Left forelimb (tissue), 1 donor: ENCODE results near the gene PARD6B.
"Not testable (repeated sequence)": the region's sequence is repeated elsewhere in the genome, so short reads cannot be mapped to it uniquely, and the experiment has no call there.

Experiments
- DNase-seq: peaks from one replicate; pipeline ENCODE4 v3.0.0-alpha.2; 2018; ENCODE audit warnings: low spot score

Gene PARD6B, protein sequence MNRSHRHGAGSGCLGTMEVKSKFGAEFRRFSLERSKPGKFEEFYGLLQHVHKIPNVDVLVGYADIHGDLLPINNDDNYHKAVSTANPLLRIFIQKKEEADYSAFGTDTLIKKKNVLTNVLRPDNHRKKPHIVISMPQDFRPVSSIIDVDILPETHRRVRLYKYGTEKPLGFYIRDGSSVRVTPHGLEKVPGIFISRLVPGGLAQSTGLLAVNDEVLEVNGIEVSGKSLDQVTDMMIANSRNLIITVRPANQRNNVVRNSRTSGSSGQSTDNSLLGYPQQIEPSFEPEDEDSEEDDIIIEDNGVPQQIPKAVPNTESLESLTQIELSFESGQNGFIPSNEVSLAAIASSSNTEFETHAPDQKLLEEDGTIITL

GRCh38 chr20:50731055-50731929, at the start of gene PARD6B:
TSS of gene PARD6B (plus strand) at chr20:50731580. CDS start at chr20:50731787, 207 bp downstream.
- peak; percentile 93 for DNase-seq

GRCh38 chr20:50682065-50682464, 49.3 kb upstream of the PARD6B start:
- no peak for DNase-seq

DNA sequence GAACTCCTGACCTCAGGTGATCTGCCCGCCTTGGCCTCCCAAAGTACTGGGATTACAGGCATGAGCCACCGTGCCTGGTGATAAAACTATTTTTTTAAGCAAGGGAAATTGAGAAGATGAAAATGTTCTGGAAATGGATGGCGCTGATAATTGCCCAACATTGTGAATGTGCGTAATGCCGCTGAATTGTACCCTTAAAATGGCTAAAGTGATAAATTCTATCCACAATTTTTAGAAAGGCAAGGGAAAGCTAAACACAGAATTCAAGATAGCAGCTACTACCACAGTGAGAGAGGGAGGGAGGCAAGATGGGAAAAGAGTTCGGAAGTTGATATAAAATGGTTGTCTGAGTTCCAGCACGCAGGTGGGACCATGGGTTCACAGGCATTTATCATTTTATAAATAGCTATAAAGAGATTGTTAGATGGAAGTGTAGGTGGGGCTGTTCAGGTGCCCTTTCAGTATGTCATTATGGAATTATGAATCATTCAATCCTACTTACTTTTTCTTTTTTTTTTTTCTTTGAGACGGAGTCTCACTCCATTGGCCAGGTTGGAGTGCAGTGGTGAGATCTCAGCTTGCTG, 48.3 kb upstream of the PARD6B start:
- no peak for DNase-seq

DNA sequence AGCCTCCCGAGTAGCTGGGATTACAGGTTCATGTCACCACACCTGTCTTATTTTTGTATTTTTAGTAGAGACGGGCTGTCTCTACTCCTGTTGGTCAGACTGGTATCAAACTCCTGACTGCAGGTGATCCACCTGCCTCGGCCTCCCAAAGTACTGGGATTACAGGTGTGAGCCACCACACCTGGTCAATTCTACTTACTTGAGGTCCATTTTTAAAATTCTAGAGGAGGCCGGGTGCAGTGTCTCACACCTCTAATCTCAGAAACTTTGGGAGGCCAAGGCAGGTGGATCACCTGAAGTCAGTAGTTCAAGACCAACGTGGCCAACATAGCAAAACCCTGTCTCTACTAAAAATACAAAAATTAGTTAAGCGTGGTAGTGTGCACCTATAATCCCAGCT, 47.8 kb upstream of the PARD6B start:
- no peak for DNase-seq

- DNase-seq = peak; percentile 74
Observed at GRCh38 chr20:50686821-50687220, 44.6 kb upstream of the PARD6B start.

DNA sequence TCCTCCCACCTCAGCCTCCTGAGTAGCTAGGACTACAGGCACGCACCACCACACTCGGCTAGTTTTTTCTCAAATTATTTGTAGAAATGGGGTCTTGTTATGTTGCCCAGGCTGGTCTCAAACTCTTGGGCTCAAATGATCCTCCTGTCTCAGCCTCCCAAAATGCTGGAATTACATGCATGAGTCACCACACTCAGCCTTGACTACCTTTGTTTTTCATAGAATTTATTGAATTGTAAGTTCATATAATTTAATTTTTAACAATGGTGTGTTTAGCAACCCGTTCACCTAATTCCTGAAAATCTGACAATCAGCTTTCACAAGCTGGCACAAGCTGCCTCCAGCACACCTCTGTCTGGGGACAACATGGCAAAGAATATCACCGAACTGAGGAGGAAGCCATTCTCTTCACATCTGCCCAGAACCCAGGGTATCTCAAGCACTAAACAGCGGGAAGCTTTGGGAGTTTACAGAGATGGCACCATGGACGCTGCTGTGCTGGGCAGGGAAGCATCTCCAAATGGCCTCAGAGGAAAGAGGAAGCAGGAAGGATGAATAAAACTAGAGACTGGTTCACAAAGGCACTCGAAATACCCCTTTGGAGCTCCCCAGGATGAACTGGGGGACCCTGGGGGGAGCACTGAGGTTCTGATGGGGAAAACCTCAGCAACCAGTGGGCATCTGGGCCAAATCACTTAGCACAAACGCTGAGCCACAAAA, 43.0 kb upstream of the PARD6B start:
- no peak for DNase-seq

DNA sequence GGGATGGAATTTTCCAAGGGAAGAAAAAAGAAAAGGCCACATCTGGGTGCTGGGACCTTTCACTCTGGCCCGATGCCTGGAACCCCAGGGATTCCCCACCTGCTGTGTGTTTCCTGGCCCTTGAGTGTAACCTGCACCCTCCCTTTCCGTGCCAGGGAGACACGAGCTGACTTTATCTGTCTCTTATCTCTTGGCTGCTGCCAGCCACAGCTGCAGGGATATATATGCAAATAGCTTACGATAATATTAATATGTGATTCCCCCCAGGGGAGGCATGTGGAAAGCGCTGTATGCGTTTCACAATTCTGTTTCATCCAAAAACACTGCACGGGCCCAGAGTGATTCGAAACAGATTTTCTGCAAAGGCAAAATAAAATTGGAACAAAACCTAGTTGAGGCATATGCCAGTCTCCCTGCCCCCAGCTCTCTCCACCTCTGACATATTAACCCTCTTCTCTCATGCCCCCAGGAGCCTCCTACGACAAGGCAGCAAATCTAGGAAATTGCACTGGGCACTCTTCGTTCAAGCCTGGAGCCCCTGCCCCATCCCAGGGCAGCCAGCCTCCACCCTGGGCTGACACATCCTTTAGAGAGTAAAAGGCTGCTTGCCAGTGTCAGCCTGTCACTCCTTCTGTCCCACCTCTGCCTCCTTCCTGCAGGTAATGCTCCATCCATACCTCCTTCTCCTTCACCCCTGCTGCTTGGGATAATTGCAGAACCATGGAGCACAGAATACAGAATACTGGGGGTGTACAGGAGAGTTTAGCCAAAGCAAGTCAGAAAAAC, 41.3 kb upstream of the PARD6B start:
- no peak for DNase-seq

DNA sequence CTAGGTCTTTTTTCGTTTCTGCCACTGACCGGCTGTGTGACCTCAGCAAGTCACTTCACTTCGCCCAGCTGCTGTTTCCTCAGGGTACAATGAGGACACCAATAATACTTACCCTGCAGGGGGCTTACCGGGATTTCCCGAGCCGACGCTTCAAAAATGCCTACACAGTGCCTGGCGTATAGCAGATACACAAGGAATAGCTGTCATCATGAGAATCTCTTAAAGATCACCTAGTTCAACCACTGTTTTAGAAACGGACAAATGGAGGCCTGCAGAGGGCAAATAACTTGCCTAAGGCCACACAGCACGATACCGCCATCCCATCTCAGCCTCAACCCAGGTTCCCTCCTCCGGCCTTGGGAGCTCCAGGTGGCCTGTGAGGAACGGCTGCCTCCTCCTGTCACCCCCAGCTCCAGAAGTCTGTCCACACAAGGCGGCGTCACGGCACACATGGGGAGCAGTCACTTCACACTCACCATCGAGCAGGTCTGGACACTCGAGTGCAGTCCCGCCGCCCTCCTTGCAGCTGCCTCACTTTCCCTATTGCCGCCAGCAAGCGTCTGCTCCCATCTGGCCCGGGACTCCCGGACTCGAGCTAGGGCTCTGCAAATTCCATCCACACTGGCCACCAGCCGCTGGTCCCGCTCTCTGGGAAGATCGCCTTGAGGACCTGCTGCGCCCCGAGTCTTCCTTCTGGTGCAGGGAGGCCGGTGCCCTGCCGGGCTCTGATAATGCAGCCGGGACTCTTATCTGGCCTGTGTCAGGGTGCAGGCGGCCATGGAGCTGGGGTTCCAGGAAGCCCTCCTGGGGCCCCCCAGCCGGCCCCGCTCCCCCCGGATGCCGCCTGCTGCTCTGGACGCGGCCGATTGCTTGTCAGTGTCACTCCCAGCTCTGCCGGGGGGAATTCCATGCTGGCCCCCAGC, 40.5 kb upstream of the PARD6B start, which contains the start of gene RIPOR3:
TSS of gene RIPOR3 (minus strand) at position 893 of the 923 bp plus-strand sequence. CDS start at position 479, 414 bp downstream.
- peak; percentile 71 for DNase-seq

- no peak for DNase-seq
Observed at GRCh38 chr20:50691573-50692551, 39.5 kb upstream of the PARD6B start.

DNA sequence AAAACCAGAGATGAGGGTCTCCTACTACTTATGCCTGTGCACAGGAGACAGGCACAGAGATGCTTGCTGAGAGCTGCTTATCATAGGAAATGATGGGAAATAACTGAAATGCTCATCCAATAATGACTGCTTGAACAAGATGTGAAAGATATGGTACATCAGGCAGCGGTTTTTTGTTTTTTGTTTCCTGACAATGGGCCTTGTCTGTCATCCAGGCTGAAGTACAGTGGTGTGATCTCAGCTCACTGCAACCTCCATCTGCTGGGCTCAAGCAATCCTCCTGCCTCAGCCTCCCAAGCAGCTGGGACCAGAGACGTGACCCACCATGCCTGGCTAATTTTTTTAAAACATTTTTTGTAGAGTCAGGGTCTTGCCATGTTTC, 38.8 kb upstream of the PARD6B start:
- no peak for DNase-seq

DNA sequence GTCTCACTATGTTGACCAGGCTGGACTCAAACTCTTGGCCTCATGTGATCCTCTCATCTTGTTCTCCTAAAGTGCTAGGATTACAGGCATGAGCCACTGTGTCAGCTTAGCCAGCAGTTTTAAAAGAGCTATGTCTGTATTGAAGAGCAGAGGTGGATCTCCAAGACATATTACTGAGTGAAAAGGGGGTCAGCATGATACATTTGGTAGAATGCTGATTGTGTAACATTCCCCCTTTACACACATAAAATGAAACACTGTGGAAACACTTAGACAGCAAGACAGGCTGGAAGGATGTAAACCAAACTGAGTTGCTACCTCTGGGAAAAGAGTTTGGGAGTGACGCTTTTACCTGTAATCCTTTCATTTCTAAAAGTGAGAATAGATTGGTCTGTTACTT, 38.4 kb upstream of the PARD6B start:
- no peak for DNase-seq

DNA sequence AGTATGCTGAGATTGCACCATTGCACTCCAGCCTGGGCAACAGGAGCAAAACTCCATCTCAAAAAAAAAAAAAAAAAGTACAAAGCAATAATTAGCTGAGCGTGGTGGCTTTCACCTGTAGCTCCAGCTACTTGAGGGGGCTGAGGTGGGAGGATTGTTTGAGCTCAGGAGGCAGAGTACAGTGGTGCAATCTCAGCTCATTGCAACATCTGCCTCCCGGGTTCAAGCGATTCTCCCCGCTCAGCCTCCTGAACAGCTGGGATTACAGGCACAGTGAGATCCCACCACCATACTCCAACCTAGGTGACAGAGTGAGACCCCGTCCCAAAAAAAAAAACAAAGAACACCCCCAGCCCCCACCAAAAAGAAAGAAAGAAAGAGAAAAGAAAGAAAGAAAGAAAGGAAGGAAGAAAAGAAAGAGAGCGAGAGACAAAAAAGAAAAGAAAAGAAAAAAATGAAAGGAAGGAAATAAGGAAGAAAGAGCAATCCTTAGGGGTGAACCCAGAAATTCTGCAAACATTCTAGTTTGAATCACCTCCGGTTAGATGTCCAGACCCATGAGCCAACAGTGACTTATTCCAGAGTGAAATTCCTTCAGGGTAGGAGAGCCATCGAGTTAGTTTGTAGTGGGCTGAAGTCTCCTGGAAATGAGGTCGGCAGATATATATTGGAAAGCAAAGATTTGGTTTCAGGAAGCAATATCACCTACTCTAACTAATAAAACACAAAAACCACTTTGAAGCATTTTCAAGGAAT, 36.8 kb upstream of the PARD6B start:
- no peak for DNase-seq

DNA sequence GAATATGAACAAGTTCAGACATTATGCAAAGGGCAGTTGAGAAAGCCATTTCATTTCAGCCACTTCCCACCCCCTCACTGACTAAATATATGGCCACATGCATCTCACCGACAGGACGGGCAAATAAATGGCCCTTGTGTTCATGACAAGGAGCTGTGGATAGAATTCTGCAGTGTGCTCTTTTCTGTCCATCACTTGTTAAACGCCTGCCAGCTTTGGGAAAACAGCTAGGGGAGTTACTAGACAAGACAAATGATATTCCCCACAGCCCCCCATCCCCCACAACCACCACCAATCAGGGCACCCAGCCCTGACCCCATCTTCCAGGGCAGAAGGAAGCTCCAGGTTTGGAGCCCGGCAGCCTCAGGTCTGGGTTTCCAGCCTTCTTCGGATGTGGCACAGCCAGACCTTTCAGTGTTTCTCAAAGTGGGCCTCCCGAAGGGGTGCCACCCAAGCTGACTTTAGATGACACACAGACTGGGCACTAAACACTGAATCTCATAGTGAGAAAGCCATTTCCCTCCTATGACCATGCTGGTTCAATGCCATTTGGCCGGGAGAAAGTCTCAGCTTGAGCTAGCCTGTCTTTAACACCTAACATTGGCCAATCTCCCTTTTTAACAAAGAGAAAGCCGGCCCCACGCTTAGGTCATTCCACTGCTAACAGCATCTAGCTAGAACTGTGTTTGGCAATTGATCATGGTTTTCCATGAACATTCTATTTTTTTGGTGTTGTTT, 36.1 kb upstream of the PARD6B start:
- peak; percentile 71 for DNase-seq

GRCh38 chr20:50698255-50698654, 33.1 kb upstream of the PARD6B start:
- not testable (repeated sequence) for DNase-seq

GRCh38 chr20:50699688-50700087, 31.7 kb upstream of the PARD6B start:
- no peak for DNase-seq

- no peak for DNase-seq
Observed at GRCh38 chr20:50701041-50701963, 30.1 kb upstream of the PARD6B start.
